Measurements from ENCODE around the gene TYK2. TPM values are rescaled to one million over a fixed set of nuclear protein-coding genes. Genes with fewer than 3 reads are reported as not detected.

TYK2 gene
- total RNA-seq, 1 experiment from 2014 or later = 66.4 TPM

GRCh38 chr19:10346509-10346908 is 33.9 kb downstream of the TYK2 start:
- no peaks in the 10 kb centered on the region for H3K36me3 Mint-ChIP-seq
- no peaks in the 10 kb centered on the region for H3K27me3 Mint-ChIP-seq (ENCODE audit: low read depth)
- no peak overlapping the region for H3K4me3 Mint-ChIP-seq
- H3K27ac Mint-ChIP-seq = no peak overlapping the region
- ChIA-PET CTCF (no interaction called here), POLR2A (interaction anchor here (0.7 kb wide), 1 partner anchor 101 kb away, joined by 3 read pairs; no protein-coding TSS in a partner anchor)
- no peaks in the 10 kb centered on the region for H3K4me1 Mint-ChIP-seq
- H3K9me3 Mint-ChIP-seq = no peaks in the 10 kb centered on the region
- ATAC-seq (no peak), DNase-seq (ENCODE audit: low spot score) (no peak)
- TF ChIP-seq TEAD1 (CRISPR knock-in tag; IDR thresholded peaks at IDR 0.05) (no peak), USF1 (CRISPR knock-in tag; IDR thresholded peaks at IDR 0.05) (no peak), PRDM15 (CRISPR knock-in tag; IDR thresholded peaks at IDR 0.05) (no peak)

- ATAC-seq = no peak
- Mint-ChIP-seq H3K4me1 (peaks cover 8% of the 10 kb centered on the region), H3K36me3 (no peaks in the 10 kb centered on the region), H3K4me3 (no peak overlapping the region), H3K9me3 (no peaks in the 10 kb centered on the region), H3K27me3 (ENCODE audit: low read depth) (no peaks in the 10 kb centered on the region), H3K27ac (no peak overlapping the region)
- DNase-seq (ENCODE audit: low spot score) = no peak
- ChIA-PET POLR2A (interaction anchor here (0.6 kb wide), 1 partner anchor 224 kb away, joined by 3 read pairs; no protein-coding TSS in a partner anchor), CTCF (interaction anchor here (0.8 to 1.3 kb wide), 4 partner anchors 9 to 71 kb away, joined by 3 to 5 read pairs (median 4); no protein-coding TSS in a partner anchor)
- TF ChIP-seq NFE2L1 (CRISPR knock-in tag; IDR thresholded peaks at IDR 0.05) (no peak), ERG (CRISPR knock-in tag; IDR thresholded peaks at IDR 0.05) (no peak), E2F4 (CRISPR knock-in tag; IDR thresholded peaks at IDR 0.05; ENCODE audit: borderline replicate concordance, low read depth) (no peak), NR1H2 (CRISPR knock-in tag; IDR thresholded peaks at IDR 0.05) (no peak), ZNF512 (CRISPR knock-in tag; IDR thresholded peaks at IDR 0.05; ENCODE audit: borderline replicate concordance) (no peak), ZNF396 (CRISPR knock-in tag; IDR thresholded peaks at IDR 0.05; ENCODE audit: borderline replicate concordance) (no peak), MXD4 (CRISPR knock-in tag; IDR thresholded peaks at IDR 0.05; ENCODE audit: borderline replicate concordance) (no peak), ZNF281 (CRISPR knock-in tag; IDR thresholded peaks at IDR 0.05) (no peak), IRF2 (CRISPR knock-in tag; IDR thresholded peaks at IDR 0.05; ENCODE audit: borderline replicate concordance, low read depth) (no peak), E2F5 (CRISPR knock-in tag; IDR thresholded peaks at IDR 0.05) (no peak), RELA (CRISPR knock-in tag; IDR thresholded peaks at IDR 0.05; ENCODE audit: borderline replicate concordance) (no peak), STAT6 (CRISPR knock-in tag; conservative IDR thresholded peaks at IDR 0.05; ENCODE audit: low read depth) (no peak), MYBL2 (CRISPR knock-in tag; IDR thresholded peaks at IDR 0.05) (no peak), ETV6 (CRISPR knock-in tag; IDR thresholded peaks at IDR 0.05) (no peak), CREB1 (CRISPR knock-in tag; IDR thresholded peaks at IDR 0.05) (no peak)
These were observed 35.6 kb downstream of the TYK2 start for GRCh38 chr19:10344780-10345179.
